ENCODE results near the gene RDH12.
"Not testable (repeated sequence)": the region's sequence is repeated elsewhere in the genome, so short reads cannot be mapped to it uniquely, and the experiment has no call there.

Gene RDH12
- total RNA-seq, result 0 to 0.13 (median 0) reads per million in 9 experiments

DNA sequence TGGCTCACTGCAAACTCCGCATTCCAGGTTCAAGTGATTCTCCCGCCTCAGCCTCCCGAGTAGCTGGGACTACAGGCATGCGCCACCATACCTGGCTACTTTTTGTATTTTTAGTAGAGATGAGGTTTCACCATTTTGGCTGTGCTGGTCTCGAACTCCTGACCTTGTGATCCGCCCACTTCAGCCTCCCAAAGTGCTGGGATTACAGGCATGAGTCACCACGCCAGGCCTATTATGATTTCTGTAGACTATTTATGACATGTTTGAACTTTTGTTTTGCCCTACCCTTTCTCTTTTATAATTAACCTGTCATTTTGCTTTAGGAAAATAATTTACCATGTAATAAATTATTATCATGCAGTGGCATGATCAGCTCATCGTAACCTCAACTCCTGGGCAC, at the start of gene RDH12:
Gene RDH12 (plus strand): TSS at position 395 of the 400 bp plus-strand sequence. CDS start 20,757 bp downstream, outside the sequence.
- H3K9me3 Mint-ChIP-seq; H3K4me3 Mint-ChIP-seq; H3K27ac Mint-ChIP-seq; DNase-seq; H3K36me3 Mint-ChIP-seq (ENCODE audit: insufficient read depth); H3K4me1 Mint-ChIP-seq (ENCODE audit: low read depth in 2 of 2); ATAC-seq (replicated peaks): not testable (repeated sequence)
- H3K27me3 Mint-ChIP-seq, result peaks cover 12 to 18% of the 10 kb centered on the region in 2 donors

DNA sequence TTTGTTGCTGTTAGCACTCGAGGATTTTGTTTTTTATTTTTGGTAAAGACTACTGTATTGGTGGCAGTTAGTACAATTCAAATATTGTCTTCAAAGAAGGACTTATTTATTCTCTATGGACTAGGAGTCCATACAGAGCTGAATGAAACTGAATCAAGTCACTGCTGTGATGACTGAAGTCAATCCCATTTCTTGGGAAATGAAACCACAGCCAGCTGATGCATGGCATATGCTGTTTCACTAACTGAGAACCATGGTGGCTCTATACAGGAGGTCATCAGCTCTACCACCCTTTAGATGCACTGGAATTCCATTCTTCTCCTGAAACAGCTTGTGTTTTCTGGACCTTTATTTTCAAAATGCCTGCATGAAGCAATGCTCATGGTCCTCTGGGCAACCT, 49.5 kb upstream of the RDH12 start:
- ATAC-seq (replicated peaks), result no peak
- H3K36me3 Mint-ChIP-seq (ENCODE audit: insufficient read depth), result peaks cover 58% of the 10 kb centered on the region
- H3K9me3 Mint-ChIP-seq, result no peaks in the 10 kb centered on the region
- H3K27me3 Mint-ChIP-seq, result no peaks in the 10 kb centered on the region
- H3K27ac Mint-ChIP-seq, result no peak overlapping the region
- no peak for DNase-seq
- H3K4me1 Mint-ChIP-seq (ENCODE audit: low read depth in 2 of 2), result no peaks in the 10 kb centered on the region
- no peak overlapping the region for H3K4me3 Mint-ChIP-seq

DNA sequence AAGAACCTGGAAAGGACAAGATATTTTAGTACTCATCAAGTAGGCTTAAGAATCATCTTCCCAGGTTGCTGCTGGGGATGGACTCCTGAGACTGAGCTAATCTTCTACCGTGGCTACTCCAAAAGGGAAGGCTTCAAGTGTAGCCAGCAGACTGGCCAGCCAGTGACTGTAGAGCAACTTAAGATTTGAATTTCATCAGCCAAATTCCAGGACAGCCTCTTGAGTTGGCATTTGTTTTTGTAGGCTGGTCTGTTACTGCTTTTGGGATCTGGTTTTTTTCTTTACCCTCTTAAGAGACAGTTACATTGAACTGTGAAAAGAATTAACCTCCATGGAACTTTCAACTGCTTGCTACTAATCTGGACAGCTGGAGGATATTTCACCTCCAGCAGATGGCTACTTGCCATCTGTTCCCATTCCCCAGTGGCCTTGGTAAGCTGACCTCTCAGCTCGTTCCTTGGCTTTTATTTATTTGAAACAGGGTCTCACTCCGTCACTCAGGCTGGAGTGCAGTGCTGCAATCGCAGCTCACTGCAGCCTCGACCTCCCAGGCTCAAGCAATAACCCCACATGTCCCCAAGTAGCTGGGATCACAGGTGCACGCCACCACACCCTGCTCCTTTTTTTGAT, 47.9 kb upstream of the RDH12 start:
- no peak for DNase-seq
- Mint-ChIP-seq H3K36me3 (ENCODE audit: insufficient read depth) (peaks cover 74% of the 10 kb centered on the region), H3K27me3 (no peaks in the 10 kb centered on the region), H3K9me3 (no peaks in the 10 kb centered on the region), H3K4me1 (ENCODE audit: low read depth in 2 of 2) (no peaks in the 10 kb centered on the region), H3K27ac (no peak overlapping the region), H3K4me3 (no peak overlapping the region)
- ATAC-seq (replicated peaks), result no peak

DNA sequence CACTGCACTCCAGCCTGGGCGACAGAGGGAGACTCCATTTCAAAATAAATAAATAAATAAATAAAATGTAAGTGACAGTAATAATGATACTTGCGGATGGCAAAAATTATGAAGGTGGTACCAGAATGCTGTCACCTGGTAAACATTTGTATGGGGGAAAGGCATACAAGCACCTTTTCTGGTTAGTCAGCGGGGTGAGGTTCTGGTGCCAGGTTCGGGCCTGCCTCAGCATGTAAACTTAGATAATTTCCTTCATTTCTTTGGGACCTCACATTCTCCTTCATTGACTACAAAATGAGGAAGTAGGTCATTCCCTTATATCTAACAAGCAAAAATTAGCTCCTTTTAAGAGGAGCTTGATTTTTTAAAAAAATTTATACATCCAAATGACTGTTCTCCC, 38.1 kb upstream of the RDH12 start:
- Mint-ChIP-seq H3K4me3 (no peak overlapping the region), H3K27ac (no peak overlapping the region), H3K4me1 (ENCODE audit: low read depth in 2 of 2) (peaks cover 32 to 34% of the 10 kb centered on the region in 2 donors), H3K27me3 (no peaks in the 10 kb centered on the region), H3K9me3 (no peaks in the 10 kb centered on the region), H3K36me3 (ENCODE audit: insufficient read depth) (peaks cover 27% of the 10 kb centered on the region)
- no peak for DNase-seq
- ATAC-seq (replicated peaks), result no peak

DNA sequence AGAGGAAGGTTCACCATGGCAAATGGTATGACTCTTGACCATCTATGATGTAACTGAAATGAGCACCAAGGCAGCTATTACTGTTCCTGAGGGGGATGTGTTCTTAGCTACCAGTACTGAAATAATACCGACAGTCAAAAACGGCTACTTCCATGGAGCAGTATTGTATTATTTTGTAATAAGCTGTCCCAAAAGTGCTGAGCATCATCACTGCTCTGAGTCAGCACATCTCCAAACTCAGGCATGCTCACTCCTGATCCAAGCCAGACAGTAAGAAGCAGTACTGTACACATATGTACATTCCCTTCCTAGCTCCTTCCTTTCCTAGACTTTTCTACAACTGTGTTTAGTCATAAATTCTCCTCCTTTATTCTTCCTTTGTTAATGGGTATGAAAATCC, 35.8 kb upstream of the RDH12 start:
- Mint-ChIP-seq H3K27me3 (no peaks in the 10 kb centered on the region), H3K27ac (peak overlapping the region; percentile 46 to 71)

DNA sequence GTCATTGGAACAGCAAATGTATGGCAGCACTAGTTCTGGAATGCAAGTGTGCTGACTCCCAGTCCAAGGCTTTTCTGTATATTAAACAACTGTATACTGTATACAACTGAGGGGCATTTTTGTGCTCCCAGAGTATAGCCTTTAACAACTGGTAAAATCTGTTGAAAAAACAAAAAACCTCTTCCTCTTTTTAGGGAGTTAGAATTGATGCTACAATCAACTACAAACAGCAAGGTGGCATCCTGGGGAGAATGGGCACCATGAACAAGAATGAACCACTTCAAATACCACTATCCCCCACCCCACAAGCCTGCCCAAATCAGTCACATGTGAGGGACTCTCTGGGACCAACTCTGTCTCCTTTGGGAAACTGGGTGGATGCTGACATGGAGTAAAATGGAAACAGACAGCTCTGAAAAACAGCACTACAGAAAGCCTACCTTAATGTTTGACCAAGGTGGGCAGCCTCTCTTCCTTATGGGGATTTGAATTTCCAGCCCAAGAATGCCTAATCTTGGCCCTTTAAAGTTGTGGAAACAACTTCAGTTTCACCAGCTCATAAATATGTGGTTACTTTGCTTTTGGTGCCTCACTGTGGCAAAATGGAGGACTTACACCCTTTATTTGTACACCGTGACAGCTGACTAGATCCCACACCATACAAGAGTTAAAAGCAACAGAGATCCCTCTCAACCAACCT, 34.8 kb upstream of the RDH12 start:
- Mint-ChIP-seq H3K4me3 (peak overlapping the region; percentile 27 to 40), H3K27ac (peak overlapping the region; percentile 46 to 71)

More for the DNA sequence above, 35.8 kb upstream of the RDH12 start:
- H3K36me3 Mint-ChIP-seq (ENCODE audit: insufficient read depth), result peaks cover 27% of the 10 kb centered on the region
- no peak for DNase-seq
- no peak overlapping the region for H3K4me3 Mint-ChIP-seq
- no peaks in the 10 kb centered on the region for H3K9me3 Mint-ChIP-seq
- H3K4me1 Mint-ChIP-seq (ENCODE audit: low read depth in 2 of 2), result peaks cover 40 to 55% of the 10 kb centered on the region in 2 donors
- no peak for ATAC-seq (replicated peaks)

DNA sequence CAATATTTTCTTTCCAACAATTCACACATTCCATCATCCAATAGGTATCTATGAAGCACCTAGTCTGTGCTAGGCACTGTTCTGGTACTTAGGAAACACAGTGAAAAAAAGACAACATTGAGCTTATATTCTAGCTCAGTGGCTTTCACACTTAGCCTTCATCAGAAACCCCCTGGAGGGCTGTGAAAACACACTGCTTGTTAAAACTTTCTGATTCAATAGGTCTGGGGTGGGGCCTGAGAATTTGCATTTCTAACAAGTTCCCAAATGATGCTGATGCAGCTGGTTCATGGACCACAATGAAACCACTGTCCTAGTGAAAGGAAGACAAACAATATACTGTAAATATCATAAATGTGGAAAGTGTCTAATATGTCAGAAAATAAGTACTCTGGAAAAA, 33.1 kb upstream of the RDH12 start:
- Mint-ChIP-seq H3K27ac (peak overlapping the region; percentile 71 to 83), H3K36me3 (ENCODE audit: insufficient read depth) (peaks cover 12% of the 10 kb centered on the region), H3K9me3 (no peaks in the 10 kb centered on the region), H3K4me1 (ENCODE audit: low read depth in 2 of 2) (peaks cover 47 to 71% of the 10 kb centered on the region in 2 donors), H3K27me3 (no peaks in the 10 kb centered on the region), H3K4me3 (peak overlapping the region in 1 of 2 donors; percentile 70)
- ATAC-seq (replicated peaks) (peak; percentile 85), DNase-seq (peak in 2 of 3 experiments; percentile 11 to 12)

More for the DNA sequence above, 34.8 kb upstream of the RDH12 start:
- H3K9me3 Mint-ChIP-seq, result no peaks in the 10 kb centered on the region
- peaks cover 22% of the 10 kb centered on the region for H3K36me3 Mint-ChIP-seq (ENCODE audit: insufficient read depth)
- no peaks in the 10 kb centered on the region for H3K27me3 Mint-ChIP-seq
- peaks cover 44 to 64% of the 10 kb centered on the region in 2 donors for H3K4me1 Mint-ChIP-seq (ENCODE audit: low read depth in 2 of 2)
- DNase-seq (peak; percentile 7 to 32 (median 19)), ATAC-seq (replicated peaks) (peak; percentile 68)

DNA sequence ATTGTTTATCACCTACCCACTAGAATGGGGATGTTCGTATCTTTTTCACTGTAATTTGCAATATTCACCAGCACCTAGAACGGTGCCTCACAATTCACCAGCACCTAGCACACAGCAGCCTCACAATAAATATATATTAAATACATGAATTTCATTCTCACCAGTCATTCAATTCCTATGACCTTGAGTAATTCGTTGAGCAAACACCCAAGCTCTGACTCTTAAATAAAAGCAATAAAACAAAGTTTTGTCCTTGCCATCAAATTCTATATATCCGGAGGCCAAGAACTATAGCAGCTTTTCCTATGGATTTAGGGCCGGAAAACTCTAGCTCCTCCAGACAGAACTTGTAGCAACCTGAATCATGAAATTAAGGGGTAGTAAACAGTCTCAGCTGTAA, 28.2 kb upstream of the RDH12 start:
- DNase-seq (no peak), ATAC-seq (replicated peaks) (no peak)
- peaks cover 18% of the 10 kb centered on the region for H3K36me3 Mint-ChIP-seq (ENCODE audit: insufficient read depth)
- no peaks in the 10 kb centered on the region for H3K9me3 Mint-ChIP-seq
- peak overlapping the region; percentile 90 to 95 for H3K4me3 Mint-ChIP-seq
- H3K4me1 Mint-ChIP-seq (ENCODE audit: low read depth in 2 of 2), result peaks cover 26 to 52% of the 10 kb centered on the region in 2 donors
- no peaks in the 10 kb centered on the region for H3K27me3 Mint-ChIP-seq
- peak overlapping the region; percentile 92 for H3K27ac Mint-ChIP-seq

DNA sequence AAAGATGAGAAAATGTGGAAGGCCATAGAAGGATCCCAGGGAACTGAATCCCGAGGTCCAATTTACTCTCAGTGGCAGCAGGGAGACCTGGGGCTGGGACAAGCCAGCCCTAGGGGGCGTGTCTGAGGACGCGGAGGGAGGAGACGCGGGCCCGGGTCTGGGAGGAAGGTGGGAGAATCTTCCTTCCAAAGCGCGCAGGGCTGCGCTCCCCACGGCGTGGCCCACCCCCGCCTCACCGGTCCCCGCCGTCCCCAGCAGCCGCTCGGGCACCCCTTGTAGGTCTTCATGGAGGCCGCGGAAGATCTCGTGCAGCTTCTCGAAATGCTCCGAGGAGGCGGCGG, 27.6 kb upstream of the RDH12 start:
- peak overlapping the region; percentile 90 to 95 for H3K4me3 Mint-ChIP-seq
- DNase-seq, result peak in 1 of 3 experiments; percentile 18
- H3K27me3 Mint-ChIP-seq, result no peaks in the 10 kb centered on the region
- H3K36me3 Mint-ChIP-seq (ENCODE audit: insufficient read depth), result peaks cover 14% of the 10 kb centered on the region
- peaks cover 22 to 46% of the 10 kb centered on the region in 2 donors for H3K4me1 Mint-ChIP-seq (ENCODE audit: low read depth in 2 of 2)
- ATAC-seq (replicated peaks), result peak; percentile 46
- H3K27ac Mint-ChIP-seq, result peak overlapping the region; percentile 92
- H3K9me3 Mint-ChIP-seq, result no peaks in the 10 kb centered on the region

DNA sequence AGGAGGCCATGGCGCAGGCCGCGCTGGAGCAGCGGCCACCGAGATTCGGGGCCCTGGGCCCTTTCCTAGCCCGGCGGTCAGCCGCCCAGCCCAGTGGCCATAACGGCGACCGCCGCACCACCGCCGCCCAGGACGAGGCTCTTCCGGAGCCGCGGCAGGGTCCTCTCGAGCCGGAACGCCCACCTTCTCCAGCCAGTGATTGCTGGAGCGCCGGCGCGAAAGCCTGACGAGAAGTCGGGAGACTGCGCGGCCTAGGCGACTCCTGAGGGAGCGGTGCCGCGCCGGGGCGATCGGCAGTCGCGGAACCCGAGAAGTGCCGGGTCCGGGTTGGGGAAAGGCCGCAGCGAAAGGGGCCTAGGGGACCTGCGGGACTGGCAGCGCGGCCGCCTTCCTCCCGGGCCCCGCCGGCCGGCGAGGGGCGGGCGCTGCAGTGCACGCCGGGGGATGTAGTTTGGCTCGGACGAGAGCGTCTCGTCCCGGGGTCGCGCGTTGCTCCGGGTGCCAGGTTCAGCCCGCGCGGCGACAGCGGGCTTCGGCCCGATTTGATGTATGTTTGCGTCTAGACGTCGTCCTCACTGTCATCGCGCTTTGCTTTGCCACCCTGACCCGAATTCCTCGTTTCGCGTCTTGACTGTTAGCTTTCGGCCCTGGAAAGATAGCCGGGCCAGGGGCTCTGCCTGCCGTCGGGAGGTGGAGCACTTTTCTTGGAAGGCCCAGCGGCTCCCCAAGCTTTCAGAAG, 27.0 kb upstream of the RDH12 start, which contains the start of gene VTI1B:
Gene VTI1B (minus strand): TSS at position 153 of the 739 bp plus-strand sequence. CDS start 143 bp downstream, at position 10.
- Mint-ChIP-seq H3K9me3 (no peaks in the 10 kb centered on the region), H3K36me3 (ENCODE audit: insufficient read depth) (peaks cover 11% of the 10 kb centered on the region), H3K27me3 (no peaks in the 10 kb centered on the region), H3K4me1 (ENCODE audit: low read depth in 2 of 2) (peaks cover 17 to 40% of the 10 kb centered on the region in 2 donors), H3K4me3 (peak within 1 kb of the TSS; percentile 90 to 95), H3K27ac (peak within 1 kb of the TSS; percentile 92)
- peak; percentile 92 for ATAC-seq (replicated peaks)
- peak; percentile 69 to 83 (median 74) for DNase-seq

DNA sequence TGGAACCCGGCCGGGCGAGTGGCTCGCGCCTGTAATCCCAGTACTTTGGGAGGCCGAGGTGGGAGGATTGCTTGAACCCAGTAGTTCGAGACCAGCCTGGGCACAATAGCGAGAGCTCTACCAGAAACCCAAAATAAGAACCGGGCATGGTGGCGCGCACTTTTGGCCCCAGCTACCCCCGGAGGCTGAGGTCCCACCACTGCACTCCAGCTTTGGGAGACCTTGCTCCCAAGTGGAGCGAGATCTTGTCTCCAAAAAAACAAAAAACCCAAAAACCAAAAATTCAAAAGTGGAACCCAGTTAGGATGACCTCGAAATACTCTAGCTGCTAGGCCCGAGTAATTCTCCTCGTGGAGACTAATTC, 26.5 kb upstream of the RDH12 start:
- ATAC-seq (replicated peaks) (no peak), DNase-seq (no peak)
- no peaks in the 10 kb centered on the region for H3K27me3 Mint-ChIP-seq
- peaks cover 17 to 37% of the 10 kb centered on the region in 2 donors for H3K4me1 Mint-ChIP-seq (ENCODE audit: low read depth in 2 of 2)
- H3K36me3 Mint-ChIP-seq (ENCODE audit: insufficient read depth), result peaks cover 11% of the 10 kb centered on the region
- H3K4me3 Mint-ChIP-seq, result peak overlapping the region; percentile 90 to 95
- H3K9me3 Mint-ChIP-seq, result no peaks in the 10 kb centered on the region
- peak overlapping the region; percentile 92 for H3K27ac Mint-ChIP-seq

DNA sequence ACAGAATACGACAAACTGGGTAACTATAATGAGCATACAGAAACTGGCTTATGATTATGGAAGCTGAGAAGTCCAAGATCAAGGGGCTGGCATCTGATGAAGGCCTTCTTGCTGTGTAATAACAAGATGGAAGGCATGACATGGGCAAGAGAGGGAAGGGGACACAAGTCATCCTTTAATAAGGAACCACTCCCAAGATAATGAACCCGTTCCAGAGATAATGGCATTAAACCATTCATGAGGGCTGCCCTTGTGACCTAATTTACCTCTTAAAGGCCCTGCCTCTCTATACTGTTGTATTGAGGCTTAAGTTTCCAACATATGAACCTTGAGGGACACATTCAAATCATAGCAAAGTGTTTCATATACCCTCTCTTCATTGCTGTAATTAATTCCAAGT, 22.7 kb upstream of the RDH12 start:
- no peaks in the 10 kb centered on the region for H3K27me3 Mint-ChIP-seq
- peaks cover 26% of the 10 kb centered on the region for H3K36me3 Mint-ChIP-seq (ENCODE audit: insufficient read depth)
- DNase-seq (no peak), ATAC-seq (replicated peaks) (no peak)
- no peak overlapping the region for H3K4me3 Mint-ChIP-seq
- no peak overlapping the region for H3K27ac Mint-ChIP-seq
- peaks cover 10 to 11% of the 10 kb centered on the region in 2 donors for H3K4me1 Mint-ChIP-seq (ENCODE audit: low read depth in 2 of 2)
- no peaks in the 10 kb centered on the region for H3K9me3 Mint-ChIP-seq

DNA sequence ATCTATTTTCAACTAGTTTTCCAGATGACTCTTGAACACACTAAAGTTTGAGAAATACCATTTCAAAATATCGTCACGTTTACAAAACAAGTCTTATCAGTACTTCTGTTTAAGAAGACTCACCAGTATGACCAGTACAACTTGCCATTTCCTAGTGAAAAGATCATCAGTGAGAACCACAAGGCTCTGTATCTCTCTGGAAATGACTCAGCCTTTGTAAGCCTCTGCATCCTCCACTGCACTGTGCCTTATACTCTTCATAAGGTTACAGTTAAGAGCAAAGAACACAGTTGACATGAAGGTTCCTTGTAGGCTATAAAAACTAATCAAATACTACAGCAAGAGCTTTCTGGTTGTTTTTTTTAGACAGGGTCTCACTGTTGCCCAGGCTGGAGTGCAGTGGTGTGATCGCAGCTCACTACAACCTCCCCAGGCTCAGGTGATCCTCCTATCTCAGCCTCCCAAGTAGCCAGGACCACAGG, 21.5 kb upstream of the RDH12 start:
- Mint-ChIP-seq H3K9me3 (no peaks in the 10 kb centered on the region), H3K4me1 (ENCODE audit: low read depth in 2 of 2) (peaks cover 11 to 14% of the 10 kb centered on the region in 2 donors), H3K27me3 (no peaks in the 10 kb centered on the region), H3K27ac (peak overlapping the region in 1 of 2 donors; percentile 49), H3K36me3 (ENCODE audit: insufficient read depth) (peaks cover 31% of the 10 kb centered on the region), H3K4me3 (no peak overlapping the region)
- ATAC-seq (replicated peaks) (peak; percentile 54), DNase-seq (no peak)

All from effector memory CD8-positive, alpha-beta T cell (primary cell).